Activated CD8-positive, alpha-beta memory T cell treated with anti-CD3 and anti-CD28 coated beads for 1 hour (primary cell): ENCODE measurements around the gene ZNF786.
"Not testable (repeated sequence)": the region's sequence is repeated elsewhere in the genome, so short reads cannot be mapped to it uniquely, and the experiment has no call there.

ENCODE experiments used
- DNase-seq, 2 donors: peaks; one replicate each; pipeline ENCODE4 v3.0.0-alpha.2; 2020; ENCODE audit warnings: low read depth in 1 of 2; ENCODE audit errors: extremely low read depth in 1 of 2

The ZNF786 gene

DNA sequence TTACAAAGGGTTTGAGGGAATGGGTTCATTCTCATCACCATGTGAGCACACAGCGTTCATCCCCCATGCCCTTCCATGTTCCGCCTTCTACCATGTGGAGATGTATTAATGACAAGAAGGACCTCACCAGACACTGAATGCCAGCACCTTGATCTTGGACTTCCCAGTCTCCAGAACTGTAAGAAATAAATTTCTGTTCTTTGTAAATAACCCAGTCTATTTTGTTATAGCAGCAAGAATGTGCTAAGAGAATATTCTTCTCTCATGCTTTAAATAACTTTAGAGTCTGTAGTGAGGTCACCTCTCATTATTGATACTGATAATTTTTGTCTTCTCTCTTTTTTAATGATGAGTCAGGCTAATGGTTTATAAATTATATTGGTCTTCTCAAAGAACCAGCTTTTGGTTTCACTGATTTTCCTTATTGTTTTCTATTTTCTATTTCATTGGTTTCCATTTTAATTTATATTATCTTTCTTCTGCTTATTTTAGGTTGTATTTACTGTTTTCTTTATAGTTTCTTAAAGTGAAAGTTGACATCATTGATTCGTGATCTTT is 59.1 kb downstream of the ZNF786 start:
- no peak for DNase-seq

DNA sequence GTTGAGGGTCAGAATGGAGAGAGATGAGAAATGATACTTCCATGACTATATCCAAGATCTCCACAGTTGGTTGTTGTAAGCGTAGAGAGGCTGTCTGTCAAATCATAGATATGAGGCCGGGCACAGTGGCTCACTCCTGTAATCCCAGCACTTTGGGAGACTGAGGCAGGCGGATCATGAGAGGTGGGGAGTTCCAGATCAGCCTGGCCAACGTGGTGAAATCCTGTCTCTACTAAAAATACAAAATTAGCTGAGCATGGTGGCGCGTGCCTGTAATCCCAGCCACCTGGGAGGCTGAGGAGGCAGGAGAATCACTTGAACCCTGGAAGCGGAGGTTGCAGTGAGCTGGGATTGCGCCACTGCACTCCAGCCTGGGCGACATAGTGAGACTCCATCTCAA is 60.1 kb downstream of the ZNF786 start:
- not testable (repeated sequence) for DNase-seq

DNA sequence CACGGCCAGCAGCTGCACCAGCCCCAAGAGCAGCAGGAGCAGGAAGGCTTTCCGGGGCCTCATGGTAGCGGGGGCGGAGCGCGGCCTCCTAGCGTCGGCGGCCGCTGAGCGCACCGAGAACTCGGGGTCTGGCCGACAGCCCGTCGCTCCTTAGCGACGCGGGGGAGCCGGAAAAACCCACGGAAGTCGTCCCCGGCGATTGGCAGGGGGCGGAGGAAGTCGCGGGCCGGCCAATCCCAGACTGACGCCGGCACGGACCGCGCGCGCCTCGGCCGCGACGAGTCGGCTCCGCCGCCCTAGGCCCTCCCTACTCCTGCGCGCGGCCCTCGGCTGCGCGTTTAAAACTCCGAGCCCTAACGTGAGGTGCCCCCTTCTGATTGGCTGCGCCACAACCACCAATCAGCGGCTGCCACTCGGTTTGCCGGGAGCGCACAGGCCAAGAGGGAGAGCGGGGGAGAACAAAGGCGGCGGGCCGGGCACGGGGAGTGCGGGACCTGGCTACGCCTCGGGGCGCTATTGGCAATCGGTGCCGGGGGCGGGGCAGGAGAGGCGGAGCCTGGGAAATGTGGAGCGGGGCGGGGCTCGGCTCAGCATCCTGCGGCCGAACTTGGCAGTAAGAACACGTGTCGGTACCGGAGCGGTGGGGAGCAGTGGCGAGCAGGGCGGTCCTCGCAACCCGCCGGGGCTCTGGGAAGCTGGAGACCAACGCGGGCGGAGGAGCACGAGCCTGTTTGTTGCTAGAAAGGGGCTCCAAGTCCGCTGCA is 62.0 kb downstream of the ZNF786 start, which contains the start of gene PDIA4:
TSS of gene PDIA4 (minus strand) at position 160 of the 764 bp plus-strand sequence. CDS start at position 63, 97 bp downstream.
- DNase-seq, result peak; percentile 98 to 99

DNA sequence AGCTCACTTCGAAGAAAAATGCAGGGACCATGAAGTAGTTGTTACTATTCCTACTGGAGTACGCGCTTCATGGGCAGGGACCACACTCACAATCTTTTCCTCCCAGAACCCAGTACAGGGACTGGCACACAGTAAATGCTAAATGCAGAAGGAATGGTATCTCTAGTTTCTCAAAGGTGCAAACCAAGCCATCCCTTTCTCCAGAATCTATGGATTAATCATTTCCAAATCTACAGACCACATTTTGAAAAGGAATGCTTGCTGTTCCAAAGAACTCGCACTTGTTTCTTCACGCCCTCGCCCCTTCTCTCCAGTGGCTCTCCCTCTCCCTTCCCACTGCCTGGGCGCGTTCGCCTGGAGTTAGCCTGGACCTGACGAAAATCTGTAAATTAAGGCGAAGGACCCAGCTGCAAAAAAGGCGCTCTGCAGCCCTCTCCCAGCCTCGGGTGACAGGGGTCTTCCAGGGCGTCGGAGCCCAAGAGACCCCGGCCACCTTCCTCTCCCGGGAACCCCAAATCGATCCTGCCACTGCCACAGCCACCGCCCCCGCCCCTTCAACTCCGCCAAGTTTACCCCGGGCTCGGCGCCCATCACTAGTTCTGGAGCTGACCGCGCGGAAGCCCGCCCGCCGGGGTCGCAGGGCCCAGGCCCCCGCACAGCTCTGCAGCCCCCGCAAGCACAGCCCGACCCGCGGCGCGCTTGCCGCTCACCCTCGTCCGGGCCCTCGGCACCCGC is 62.7 kb downstream of the ZNF786 start:
- no peak for DNase-seq

GRCh38 chr7:149027055-149027454 is 63.5 kb downstream of the ZNF786 start:
- DNase-seq, result no peak

DNA sequence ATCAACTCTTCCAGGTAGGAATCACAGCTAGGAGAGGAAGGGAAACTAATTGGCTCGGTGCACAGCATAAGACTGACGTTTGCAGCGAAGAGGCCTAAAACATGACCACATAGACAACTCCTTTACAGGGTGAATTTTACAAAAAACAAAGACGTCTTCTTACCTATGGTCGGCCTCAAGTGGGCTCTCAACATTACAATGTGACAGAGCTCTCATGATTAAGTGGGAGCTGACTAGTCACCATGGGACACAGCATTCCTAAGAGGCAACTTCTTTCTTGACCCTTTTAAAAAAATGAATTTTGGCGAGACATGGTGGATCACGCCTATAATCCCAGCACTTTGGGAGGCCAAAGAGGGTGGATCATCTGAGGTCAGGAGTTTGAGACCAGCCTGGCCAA is 66.9 kb downstream of the ZNF786 start:
- no peak for DNase-seq

DNA sequence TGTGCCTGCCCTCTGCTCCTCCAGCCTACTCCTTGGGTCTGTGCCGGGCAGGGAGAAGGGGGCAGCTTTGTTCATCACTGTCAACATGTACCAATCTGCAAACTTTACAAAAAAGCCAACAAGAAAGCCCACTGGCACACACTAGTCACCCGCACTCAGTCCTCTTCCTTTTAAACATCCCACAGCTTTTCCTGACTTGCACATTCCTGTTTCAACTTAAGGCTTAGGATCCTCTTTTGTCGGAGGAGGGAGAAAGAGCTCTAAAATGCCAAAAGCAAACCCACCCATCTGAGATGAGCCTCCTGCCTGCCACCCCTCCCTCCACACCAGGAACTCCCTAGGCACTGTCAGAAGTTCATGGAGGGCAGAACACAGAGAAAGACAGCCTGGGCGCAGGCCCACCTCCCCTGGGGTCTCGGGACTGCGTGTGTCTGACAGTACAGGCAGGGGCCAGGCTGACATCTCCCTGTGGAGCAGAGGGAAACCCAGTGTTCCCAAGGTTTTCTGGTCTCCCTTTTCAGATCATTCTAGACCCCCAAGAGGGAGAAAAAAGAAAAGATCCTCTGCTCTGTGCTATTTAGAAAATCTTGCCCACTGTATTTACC is 67.7 kb downstream of the ZNF786 start:
- no peak for DNase-seq

DNA sequence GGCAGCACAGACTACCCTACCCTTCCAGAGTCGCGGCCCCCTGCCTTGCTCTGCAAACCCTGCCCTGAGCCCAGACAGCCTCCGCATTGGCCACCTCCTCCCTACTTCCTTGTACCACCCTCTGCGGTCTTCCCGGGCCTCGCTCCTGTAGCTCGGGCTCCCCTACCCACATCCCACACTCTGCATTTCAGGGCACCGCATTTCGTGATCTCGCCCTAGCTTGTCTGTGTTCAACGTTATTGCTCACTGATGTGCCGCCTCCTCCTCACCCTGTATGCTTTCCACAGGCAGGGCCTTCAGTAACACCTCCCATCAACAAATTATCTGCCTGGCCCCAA is 68.8 kb downstream of the ZNF786 start:
- DNase-seq, result no peak

GRCh38 chr7:149020483-149020882 is 70.0 kb downstream of the ZNF786 start:
- DNase-seq, result no peak
